Peyer's patch (tissue), 4 donors: ENCODE data around the gene NFKBIB. TPM values are rescaled to one million over a fixed set of nuclear protein-coding genes. Genes with fewer than 3 reads are reported as not detected.
A peak's percentile ranks its signal among the peaks of the same experiment; 100 is the strongest.
"Not testable (repeated sequence)": the region's sequence is repeated elsewhere in the genome, so short reads cannot be mapped to it uniquely, and the experiment has no call there.

Experiments used
- DNase-seq, 3 donors: peaks; one replicate each; pipeline ENCODE4 v3.0.0-alpha.2; 2017 to 2019
- H3K27ac ChIP-seq, 4 donors: fragments of 200-600 bp; sonication (generic); one replicate each; pipeline ENCODE4 v1.5.1; 2016 to 2019
- H3K27me3 ChIP-seq, 2 donors: fragments of 200-600 bp; sonication (generic); one replicate each; pipeline ENCODE4 v1.5.1; 2019
- H3K36me3 ChIP-seq, 3 donors: fragments of 200-600 bp; sonication (generic); one replicate each; pipeline ENCODE4 v1.5.1; 2016 to 2019
- H3K4me1 ChIP-seq, 4 donors: fragments of 200-600 bp; sonication (generic); one replicate each; pipeline ENCODE4 v1.5.1; 2016 to 2019
- H3K4me3 ChIP-seq, 4 donors: fragments of 200-600 bp; sonication (generic); 1 replicate in 3 of 4; 2 replicates in 1 of 4; pipeline ENCODE4 v1.5.1; 2016 to 2019; ENCODE audit warnings: mild to moderate bottlenecking in 1 of 4
- H3K9me3 ChIP-seq, 4 donors: fragments of 200-600 bp; sonication (generic); one replicate each; pipeline ENCODE4 v1.5.1; 2016 to 2019; ENCODE audit warnings: mild to moderate bottlenecking in 1 of 4
- POLR2A ChIP-seq, 2 donors: fragments of 450-650 bp; IDR thresholded peaks; one replicate each; pipeline ENCODE4 v1.5.1; 2017; ENCODE audit warnings: antibody characterized with exemption in 2 of 2, mild to moderate bottlenecking in 2 of 2, moderate library complexity in 2 of 2
- total RNA-seq, 4 donors: library from RNA; depleted of rRNA; stranded (reverse); fragments of >200 nt; gene quantifications; one replicate each; pipeline ENCODE4 v1.1.0, GENCODE V29; 2016
- TF ChIP-seq, protein P1 (sequence below), 6 experiments: fragments of 450-650 bp in 4 of 6; fragments of 200-600 bp in 2 of 6; sonication (generic) in 1 of 6; IDR thresholded peaks; one replicate each; pipeline ENCODE4 v1.5.1; 2017 to 2019; ENCODE audit warnings: antibody characterized with exemption in 6 of 6, mild to moderate bottlenecking in 3 of 6, moderate library complexity in 1 of 6

The NFKBIB gene
- total RNA-seq, 4 donors from 2014 or later, result 12.4 to 27.7 (median 22.8) TPM

- Histone ChIP-seq H3K27me3 (no peaks in the 10 kb centered on the region), H3K9me3 (no peaks in the 10 kb centered on the region), H3K4me1 (peaks cover 0 to 10% (median 7%) of the 10 kb centered on the region in 4 donors), H3K4me3 (peak overlapping the region in 1 of 4 donors; percentile 50), H3K36me3 (no peaks in the 10 kb centered on the region), H3K27ac (peak overlapping the region; percentile 63 to 92 (median 74))
- TF ChIP-seq POLR2A (IDR thresholded peaks at IDR 0.05), result no peak
- TF ChIP-seq, protein P1, sequence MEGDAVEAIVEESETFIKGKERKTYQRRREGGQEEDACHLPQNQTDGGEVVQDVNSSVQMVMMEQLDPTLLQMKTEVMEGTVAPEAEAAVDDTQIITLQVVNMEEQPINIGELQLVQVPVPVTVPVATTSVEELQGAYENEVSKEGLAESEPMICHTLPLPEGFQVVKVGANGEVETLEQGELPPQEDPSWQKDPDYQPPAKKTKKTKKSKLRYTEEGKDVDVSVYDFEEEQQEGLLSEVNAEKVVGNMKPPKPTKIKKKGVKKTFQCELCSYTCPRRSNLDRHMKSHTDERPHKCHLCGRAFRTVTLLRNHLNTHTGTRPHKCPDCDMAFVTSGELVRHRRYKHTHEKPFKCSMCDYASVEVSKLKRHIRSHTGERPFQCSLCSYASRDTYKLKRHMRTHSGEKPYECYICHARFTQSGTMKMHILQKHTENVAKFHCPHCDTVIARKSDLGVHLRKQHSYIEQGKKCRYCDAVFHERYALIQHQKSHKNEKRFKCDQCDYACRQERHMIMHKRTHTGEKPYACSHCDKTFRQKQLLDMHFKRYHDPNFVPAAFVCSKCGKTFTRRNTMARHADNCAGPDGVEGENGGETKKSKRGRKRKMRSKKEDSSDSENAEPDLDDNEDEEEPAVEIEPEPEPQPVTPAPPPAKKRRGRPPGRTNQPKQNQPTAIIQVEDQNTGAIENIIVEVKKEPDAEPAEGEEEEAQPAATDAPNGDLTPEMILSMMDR (IDR thresholded peaks at IDR 0.05), result no peak
- no peak for DNase-seq
These were observed 29.2 kb upstream of the NFKBIB start for GRCh38 chr19:38870612-38871011.

- not testable (repeated sequence) for DNase-seq, H3K27ac ChIP-seq, H3K9me3 ChIP-seq, H3K4me3 ChIP-seq, H3K36me3 ChIP-seq, H3K27me3 ChIP-seq
- peaks cover 0 to 17% (median 8%) of the 10 kb centered on the region in 4 donors for H3K4me1 ChIP-seq
These were observed 26.4 kb upstream of the NFKBIB start for GRCh38 chr19:38873400-38873799.

GRCh38 chr19:38875656-38876395 is 23.9 kb upstream of the NFKBIB start:
- H3K4me3 ChIP-seq, result no peak overlapping the region
- no peaks in the 10 kb centered on the region for H3K9me3 ChIP-seq
- H3K4me1 ChIP-seq, result peaks cover 7 to 22% (median 17%) of the 10 kb centered on the region in 4 donors
- H3K36me3 ChIP-seq, result peaks cover 0 to 14% (median 0%) of the 10 kb centered on the region in 3 donors
- no peaks in the 10 kb centered on the region for H3K27me3 ChIP-seq
- TF ChIP-seq POLR2A (IDR thresholded peaks at IDR 0.05), result no peak
- TF ChIP-seq, protein P1 (IDR thresholded peaks at IDR 0.05), result no peak
- H3K27ac ChIP-seq, result no peak overlapping the region
- DNase-seq, result no peak

- Histone ChIP-seq H3K4me3 (peak within 1 kb of the TSS; percentile 1 to 47 (median 31)), H3K36me3 (peaks cover 0 to 29% (median 0%) of the 10 kb centered on the region in 3 donors), H3K27me3 (no peaks in the 10 kb centered on the region), H3K9me3 (no peaks in the 10 kb centered on the region), H3K4me1 (peaks cover 7 to 22% (median 17%) of the 10 kb centered on the region in 4 donors), H3K27ac (peak within 1 kb of the TSS; percentile 79 to 97 (median 91))
- peak in 1 of 2 donors; percentile 35 for TF ChIP-seq POLR2A (IDR thresholded peaks at IDR 0.05)
- TF ChIP-seq, protein P1 (IDR thresholded peaks at IDR 0.05), result no peak
- peak; percentile 66 to 92 (median 89) for DNase-seq
These were observed 21.8 kb upstream of the NFKBIB start, which contains the start of gene RINL for GRCh38 chr19:38877781-38878574. Gene RINL (minus strand): TSS chr19:38878275. CDS start chr19:38876742, 1,533 bp downstream.

DNA sequence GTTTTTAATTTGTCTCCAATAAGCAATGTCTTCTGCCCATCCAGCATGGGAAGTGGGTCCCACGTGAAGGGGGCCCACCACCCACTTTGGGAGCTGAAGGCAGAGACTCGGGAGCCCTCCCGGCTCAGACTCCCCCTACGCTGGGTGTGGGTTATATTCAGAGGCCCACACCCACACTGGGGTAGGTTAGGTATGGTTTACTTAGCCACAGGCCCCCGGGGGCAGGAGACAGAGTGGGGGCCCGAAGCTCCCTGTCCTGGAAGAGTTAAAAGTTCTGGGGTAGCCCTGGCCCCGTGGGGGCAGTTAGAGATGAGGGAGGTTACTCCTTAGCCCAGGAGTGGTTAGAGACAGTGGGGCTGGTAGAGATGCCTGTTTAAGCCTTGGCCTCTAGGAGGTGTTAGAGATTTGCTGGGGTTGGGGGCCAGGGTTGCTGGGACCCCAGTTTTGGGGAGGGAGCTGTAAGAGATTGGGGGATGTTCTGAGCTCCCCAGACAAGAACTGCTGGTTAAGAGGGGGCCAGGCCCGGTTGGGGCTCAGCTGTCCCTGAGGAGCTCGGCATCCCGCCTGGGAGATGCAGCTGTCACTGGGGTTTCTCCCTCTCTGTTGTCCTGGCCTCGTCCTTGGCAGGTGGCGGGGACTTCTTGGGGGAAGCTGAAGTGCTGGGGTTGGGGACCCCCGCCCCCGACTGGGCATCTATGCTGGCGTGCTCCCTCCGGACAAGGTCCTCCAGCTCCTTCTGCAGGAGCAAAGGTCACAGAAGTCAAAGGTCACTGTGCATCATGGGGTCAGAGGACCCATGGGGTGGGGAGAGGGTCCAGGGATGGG is 21.0 kb upstream of the NFKBIB start:
- H3K27ac ChIP-seq, result peak overlapping the region; percentile 79 to 97 (median 91)
- TF ChIP-seq, protein P1 (IDR thresholded peaks at IDR 0.05), result no peak
- TF ChIP-seq POLR2A (IDR thresholded peaks at IDR 0.05), result no peak
- H3K4me3 ChIP-seq, result peak overlapping the region in 3 of 4 donors; percentile 1 to 34 (median 28)
- H3K36me3 ChIP-seq, result peaks cover 0 to 35% (median 0%) of the 10 kb centered on the region in 3 donors
- peaks cover 7 to 22% (median 17%) of the 10 kb centered on the region in 4 donors for H3K4me1 ChIP-seq
- no peaks in the 10 kb centered on the region for H3K27me3 ChIP-seq
- DNase-seq, result no peak
- H3K9me3 ChIP-seq, result no peaks in the 10 kb centered on the region
